Measurements from ENCODE around the gene NEURL1B. TPM values are rescaled to one million over a fixed set of nuclear protein-coding genes. Genes with fewer than 3 reads are reported as not detected.

Gene NEURL1B
- total RNA-seq, 4 donors from 2014 or later: 33.6 to 98.8 (median 93.2) TPM

GRCh38 chr5:172658961-172659501, 18.0 kb downstream of the NEURL1B start:
- Histone ChIP-seq H3K27ac (peak overlapping the region; percentile 79 to 93 (median 92)), H3K4me1 (peaks cover 0 to 64% (median 44%) of the 10 kb centered on the region in 4 donors), H3K9me3 (peaks cover 0 to 14% (median 3%) of the 10 kb centered on the region in 4 donors), H3K27me3 (no peaks in the 10 kb centered on the region), H3K4me3 (no peak overlapping the region), H3K36me3 (peaks cover 0 to 14% (median 0%) of the 10 kb centered on the region in 3 donors)
- DNase-seq (ENCODE audit: low spot score in 2 of 2): peak in 1 of 2 donors; percentile 44
- no peak for TF ChIP-seq CTCF (IDR thresholded peaks at IDR 0.05)
- peak in 1 of 2 donors; percentile 21 for TF ChIP-seq EP300 (IDR thresholded peaks at IDR 0.05)
- WGBS, 2 donors: 36 to 42% methylated on average over 7 of the region's 7 CpGs

- peak overlapping the region; percentile 79 to 93 (median 92) for H3K27ac ChIP-seq
- H3K27me3 ChIP-seq: no peaks in the 10 kb centered on the region
- no peak for DNase-seq (ENCODE audit: low spot score in 2 of 2)
- H3K4me3 ChIP-seq: no peak overlapping the region
- TF ChIP-seq CTCF (IDR thresholded peaks at IDR 0.05) (no peak), EP300 (IDR thresholded peaks at IDR 0.05) (no peak), POLR2A (IDR thresholded peaks at IDR 0.05) (no peak)
- H3K4me1 ChIP-seq: peaks cover 0 to 69% (median 48%) of the 10 kb centered on the region in 4 donors
- peaks cover 0 to 14% (median 3%) of the 10 kb centered on the region in 4 donors for H3K9me3 ChIP-seq
- peaks cover 0 to 14% (median 0%) of the 10 kb centered on the region in 3 donors for H3K36me3 ChIP-seq
Measured at GRCh38 chr5:172659570-172659908, 18.5 kb downstream of the NEURL1B start.

- peak in 1 of 2 donors; percentile 52 for TF ChIP-seq POLR2A (IDR thresholded peaks at IDR 0.05)
- TF ChIP-seq EP300 (IDR thresholded peaks at IDR 0.05): peak; percentile 67 to 89
- TF ChIP-seq CTCF (IDR thresholded peaks at IDR 0.05): no peak
- peaks cover 0 to 11% (median 3%) of the 10 kb centered on the region in 4 donors for H3K9me3 ChIP-seq
- H3K27ac ChIP-seq: peak overlapping the region; percentile 79 to 93 (median 92)
- peak; percentile 60 to 77 for DNase-seq (ENCODE audit: low spot score in 2 of 2)
- H3K4me1 ChIP-seq: peaks cover 0 to 74% (median 53%) of the 10 kb centered on the region in 4 donors
- H3K36me3 ChIP-seq: peaks cover 0 to 10% (median 0%) of the 10 kb centered on the region in 3 donors
- 16 to 18% methylated on average over 16 to 18 of the region's 18 CpGs for WGBS, 2 donors
- no peaks in the 10 kb centered on the region for H3K27me3 ChIP-seq
- no peak overlapping the region for H3K4me3 ChIP-seq
Measured at GRCh38 chr5:172659909-172660628, 19.0 kb downstream of the NEURL1B start.

GRCh38 chr5:172660974-172661373, 19.9 kb downstream of the NEURL1B start:
- Histone ChIP-seq H3K27me3 (no peaks in the 10 kb centered on the region), H3K4me1 (peaks cover 0 to 83% (median 57%) of the 10 kb centered on the region in 4 donors), H3K4me3 (no peak overlapping the region), H3K9me3 (peaks cover 0 to 2% (median under 1%) of the 10 kb centered on the region in 4 donors), H3K27ac (peak overlapping the region; percentile 79 to 93 (median 92)), H3K36me3 (peaks cover 0 to 1% (median 0%) of the 10 kb centered on the region in 3 donors)
- 81 to 92% methylated on average over 3 of the region's 3 CpGs for WGBS, 2 donors
- DNase-seq (ENCODE audit: low spot score in 2 of 2): no peak
- TF ChIP-seq EP300 (IDR thresholded peaks at IDR 0.05) (no peak), CTCF (IDR thresholded peaks at IDR 0.05) (no peak), POLR2A (IDR thresholded peaks at IDR 0.05) (no peak)

GRCh38 chr5:172661526-172661925, 20.5 kb downstream of the NEURL1B start:
- TF ChIP-seq EP300 (IDR thresholded peaks at IDR 0.05): no peak
- TF ChIP-seq CTCF (IDR thresholded peaks at IDR 0.05): no peak
- no peak for TF ChIP-seq POLR2A (IDR thresholded peaks at IDR 0.05)
- Histone ChIP-seq H3K4me3 (no peak overlapping the region), H3K27ac (peak overlapping the region; percentile 79 to 93 (median 92)), H3K9me3 (no peaks in the 10 kb centered on the region), H3K4me1 (peaks cover 0 to 89% (median 57%) of the 10 kb centered on the region in 4 donors), H3K27me3 (no peaks in the 10 kb centered on the region), H3K36me3 (no peaks in the 10 kb centered on the region)
- DNase-seq (ENCODE audit: low spot score in 2 of 2): no peak
- WGBS, 2 donors: 67 to 73% methylated on average over 9 of the region's 9 CpGs

Data from tibial nerve (tissue), 4 donors.